HEK293 (cell line): ENCODE data around the gene CIART.

ENCODE experiments used
- CTCF ChIA-PET: fragments of 350-600 bp; formaldehyde crosslinking; extraction: SDS; loops from one replicate; lab custom pipeline; 2021; ENCODE audit warnings: antibody characterized with exemption; lab: Yijun Ruan, JAX
- POLR2A ChIA-PET: fragments of 300-600 bp; formaldehyde crosslinking; extraction: SDS; loops from one replicate; lab custom pipeline; 2020; ENCODE audit warnings: antibody characterized with exemption, inconsistent platforms; lab: Yijun Ruan, JAX
- H3K27ac ChIP-seq: fragments of 200-500 bp; sonication (Bioruptor generic); 2 replicates; pipeline ENCODE4 v1.5.1; 2014; ENCODE audit warnings: low read depth, low read length, control low read depth, inconsistent platforms; ENCODE audit errors: extremely low read depth
- H3K36me3 ChIP-seq, 2 experiments: fragments of 200-500 bp in 1 of 2; sonication (Bioruptor generic) in 1 of 2; 1 replicate in 1 of 2; 2 replicates in 1 of 2; pipeline ENCODE4 v1.5.1; 2014 to 2017; ENCODE audit warnings: inconsistent platforms in 2 of 2, low read length in 2 of 2; ENCODE audit not compliant: control insufficient read depth in 2 of 2, insufficient read depth in 1 of 2
- H3K4me1 ChIP-seq: fragments of 200-500 bp; sonication (Bioruptor generic); 2 replicates; pipeline ENCODE4 v1.5.1; 2014; ENCODE audit warnings: mild to moderate bottlenecking, low read length, inconsistent platforms; ENCODE audit not compliant: control insufficient read depth, insufficient read depth
- H3K4me3 ChIP-seq: 2 replicates; pipeline ENCODE4 v1.5.1; 2011; ENCODE audit warnings: low read depth, mild to moderate bottlenecking, control low read depth, low read length, moderate library complexity
- H3K9me3 ChIP-seq: fragments of 200-500 bp; sonication (Bioruptor generic); 2 replicates; pipeline ENCODE4 v1.5.1; 2014; ENCODE audit warnings: low read depth, low read length, inconsistent platforms; ENCODE audit not compliant: control insufficient read depth, insufficient read depth
- EGR2 ChIP-seq: fragments of 450-650 bp; formaldehyde crosslinking; IDR thresholded peaks from 2 replicates; pipeline ENCODE4 v1.5.1; 2016; ENCODE audit warnings: low read depth, missing biosample characterization, missing genetic modification characterization
- PRDM1 ChIP-seq: fragments of 450-650 bp; formaldehyde crosslinking; IDR thresholded peaks from 2 replicates; pipeline ENCODE4; 2016; ENCODE audit warnings: missing biosample characterization, missing genetic modification characterization
- ZBTB17 ChIP-seq: fragments of 450-650 bp; formaldehyde crosslinking; IDR thresholded peaks from 2 replicates; pipeline ENCODE4 v1.5.1; 2016; ENCODE audit warnings: missing biosample characterization, missing genetic modification characterization
- ZFHX2 ChIP-seq: fragments of 450-650 bp; formaldehyde crosslinking; conservative IDR thresholded peaks from 2 replicates; pipeline ENCODE4 v1.5.1; 2016; ENCODE audit warnings: missing biosample characterization, missing genetic modification characterization
- ZNF221 ChIP-seq: fragments of 450-650 bp; formaldehyde crosslinking; IDR thresholded peaks from 2 replicates; pipeline ENCODE4 v1.5.1; 2017; ENCODE audit warnings: missing biosample characterization, missing genetic modification characterization, borderline replicate concordance
- ZNF248 ChIP-seq: fragments of 450-650 bp; formaldehyde crosslinking; IDR thresholded peaks from 2 replicates; pipeline ENCODE4 v1.5.1; 2017; ENCODE audit warnings: missing biosample characterization, missing genetic modification characterization
- ZNF335 ChIP-seq: fragments of 450-650 bp; formaldehyde crosslinking; conservative IDR thresholded peaks from 2 replicates; pipeline ENCODE4 v1.5.1; 2016; ENCODE audit warnings: missing biosample characterization, missing genetic modification characterization
- ZNF341 ChIP-seq: fragments of 450-650 bp; formaldehyde crosslinking; IDR thresholded peaks from 2 replicates; pipeline ENCODE4; 2016; ENCODE audit warnings: low read depth, missing biosample characterization, missing genetic modification characterization
- ZNF560 ChIP-seq: fragments of 450-650 bp; formaldehyde crosslinking; IDR thresholded peaks from 2 replicates; pipeline ENCODE4 v1.5.1; 2017; ENCODE audit warnings: missing biosample characterization, missing genetic modification characterization, borderline replicate concordance
- ZNF600 ChIP-seq: fragments of 450-650 bp; formaldehyde crosslinking; IDR thresholded peaks from 2 replicates; pipeline ENCODE4 v1.5.1; 2016; ENCODE audit warnings: missing biosample characterization, missing genetic modification characterization
- ZNF621 ChIP-seq: fragments of 450-650 bp; formaldehyde crosslinking; IDR thresholded peaks from 2 replicates; pipeline ENCODE4 v1.5.1; 2017; ENCODE audit warnings: missing biosample characterization, missing genetic modification characterization
- ZNF623 ChIP-seq: fragments of 450-650 bp; formaldehyde crosslinking; IDR thresholded peaks from 2 replicates; pipeline ENCODE4 v1.5.1; 2016; ENCODE audit warnings: missing biosample characterization, missing genetic modification characterization
- ZNF658 ChIP-seq: fragments of 450-650 bp; formaldehyde crosslinking; IDR thresholded peaks from 2 replicates; pipeline ENCODE4; 2016; ENCODE audit warnings: missing biosample characterization, missing genetic modification characterization
- ZNF843 ChIP-seq: fragments of 450-650 bp; formaldehyde crosslinking; IDR thresholded peaks from 2 replicates; pipeline ENCODE4 v1.5.1; 2016; ENCODE audit warnings: missing biosample characterization, missing genetic modification characterization
- TF ChIP-seq, protein P1 (sequence below): fragments of 450-650 bp; formaldehyde crosslinking; IDR thresholded peaks from 2 replicates; pipeline ENCODE4 v1.5.1; 2016; ENCODE audit warnings: missing biosample characterization, missing genetic modification characterization
- TF ChIP-seq, protein P2 (sequence below): fragments of 450-650 bp; formaldehyde crosslinking; IDR thresholded peaks from 2 replicates; pipeline ENCODE4 v1.5.1; 2016; ENCODE audit warnings: missing biosample characterization, missing genetic modification characterization
- TF ChIP-seq, protein P3 (sequence below): fragments of 450-650 bp; formaldehyde crosslinking; IDR thresholded peaks from 2 replicates; pipeline ENCODE4 v1.5.1; 2016; ENCODE audit warnings: missing biosample characterization, missing genetic modification characterization

Gene CIART

DNA sequence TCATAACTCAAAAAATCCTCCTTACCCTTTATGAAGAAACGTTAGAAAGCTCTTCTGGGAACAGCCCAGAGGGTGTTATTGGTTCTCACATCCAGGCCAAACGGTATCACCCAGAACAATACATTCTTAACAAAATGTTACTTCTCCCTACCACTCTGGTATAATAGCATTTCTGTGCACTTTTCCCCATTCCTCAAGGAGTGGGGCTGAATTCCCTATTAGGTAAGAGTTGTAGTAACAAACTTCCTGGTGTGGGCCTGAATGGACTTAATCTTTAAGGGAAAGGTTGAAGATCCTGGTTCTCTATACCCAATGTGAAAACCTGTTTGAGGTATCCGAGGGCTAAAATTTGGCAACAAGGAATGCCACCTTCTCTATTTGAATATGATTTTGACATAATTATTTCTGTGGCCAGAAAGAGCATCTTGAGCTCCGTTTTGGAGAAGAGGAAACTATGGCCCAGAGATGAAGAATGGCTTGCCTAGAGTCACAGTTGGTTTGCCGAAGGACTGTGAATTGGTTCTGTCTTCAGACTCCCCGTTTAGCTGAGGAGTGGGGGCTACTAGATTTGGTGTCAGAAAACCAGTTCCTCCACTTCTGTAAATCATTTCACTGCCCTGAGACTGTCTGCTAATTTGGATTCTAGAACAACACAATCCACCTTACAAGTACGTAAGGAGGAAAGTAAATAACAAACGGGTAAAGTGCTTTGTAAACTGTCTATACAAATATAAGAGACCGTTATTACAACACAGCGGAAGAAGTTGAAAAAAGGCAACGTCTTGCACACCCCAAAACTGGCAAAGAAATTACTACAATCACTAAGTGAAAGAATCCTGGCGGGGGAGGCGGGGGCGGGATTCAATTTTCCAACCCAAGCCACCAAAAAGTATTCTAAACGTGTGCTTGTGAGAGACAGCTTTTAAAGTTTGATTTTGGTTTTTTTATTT, 48.7 kb upstream of the CIART start:
- 0 out of 2 replicates have a peak, but pooled peaks have one; percentile 22 for TF ChIP-seq EGR2 (tag by site-specific recombination)
- peak; percentile 58; the same call in 1 of the 2 replicates for TF ChIP-seq ZFHX2 (tag by site-specific recombination)
- peak; percentile 62 for TF ChIP-seq ZBTB17
- peak; percentile 54 for TF ChIP-seq ZNF341 (tag by site-specific recombination)
- TF ChIP-seq ZNF221 (tag by site-specific recombination) = no peak
- no peak for TF ChIP-seq ZNF658 (tag by site-specific recombination)
- TF ChIP-seq PRDM1 (tag by site-specific recombination) = peak; percentile 53; the same call in 1 of the 2 replicates
- TF ChIP-seq, all 188 proteins: peak for 5
- Histone ChIP-seq H3K4me3 (peak overlapping the region; percentile 89), H3K36me3 (peaks cover 27 to 28% of the 10 kb centered on the region in 2 experiments), H3K9me3 (no peaks in the 10 kb centered on the region), H3K4me1 (no peaks in the 10 kb centered on the region; the same call in 1 of the 2 replicates), H3K27ac (no peak overlapping the region)
- ChIA-PET CTCF (interaction anchor here (0.6 to 1.9 kb wide), 3 partner anchors 13 to 65 kb away, joined by 3 to 6 read pairs (median 4); partner anchors contain the start of gene C1orf54), POLR2A (interaction anchor here (0.5 to 0.6 kb wide), 2 partner anchors 164 to 643 kb away, joined by 3 read pairs; no protein-coding TSS in a partner anchor)

DNA sequence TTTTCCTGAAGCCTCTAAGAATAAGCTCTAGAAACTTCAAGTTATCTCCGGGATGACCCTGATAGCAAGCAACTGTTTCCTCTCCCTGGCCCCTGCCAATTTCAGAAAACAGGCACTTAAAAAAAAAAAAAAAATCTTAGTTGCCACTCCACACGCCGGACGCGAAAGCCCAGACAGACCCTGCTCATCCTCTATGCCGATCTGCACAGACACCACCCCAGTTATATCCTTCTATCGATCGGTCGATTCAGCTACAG, 48.1 kb upstream of the CIART start:
- H3K27ac ChIP-seq = peak overlapping the region; percentile 82; the same call in 1 of the 2 replicates
- TF ChIP-seq ZNF560 (tag by site-specific recombination) = no peak
- TF ChIP-seq ZNF621 = no peak
- peak; percentile 100 for TF ChIP-seq ZNF335 (tag by site-specific recombination)
- TF ChIP-seq ZNF600 = 0 out of 2 replicates have a peak, but pooled peaks have one; percentile 49
- no peak for TF ChIP-seq ZNF248 (tag by site-specific recombination)
- TF ChIP-seq, protein P1, sequence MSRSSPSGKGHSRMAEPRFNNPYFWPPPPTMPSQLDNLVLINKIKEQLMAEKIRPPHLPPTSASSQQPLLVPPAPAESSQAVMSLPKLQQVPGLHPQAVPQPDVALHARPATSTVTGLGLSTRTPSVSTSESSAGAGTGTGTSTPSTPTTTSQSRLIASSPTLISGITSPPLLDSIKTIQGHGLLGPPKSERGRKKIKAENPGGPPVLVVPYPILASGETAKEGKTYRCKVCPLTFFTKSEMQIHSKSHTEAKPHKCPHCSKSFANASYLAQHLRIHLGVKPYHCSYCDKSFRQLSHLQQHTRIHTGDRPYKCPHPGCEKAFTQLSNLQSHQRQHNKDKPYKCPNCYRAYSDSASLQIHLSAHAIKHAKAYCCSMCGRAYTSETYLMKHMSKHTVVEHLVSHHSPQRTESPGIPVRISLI (tag by site-specific recombination) = peak; percentile 100
- TF ChIP-seq, protein P2, sequence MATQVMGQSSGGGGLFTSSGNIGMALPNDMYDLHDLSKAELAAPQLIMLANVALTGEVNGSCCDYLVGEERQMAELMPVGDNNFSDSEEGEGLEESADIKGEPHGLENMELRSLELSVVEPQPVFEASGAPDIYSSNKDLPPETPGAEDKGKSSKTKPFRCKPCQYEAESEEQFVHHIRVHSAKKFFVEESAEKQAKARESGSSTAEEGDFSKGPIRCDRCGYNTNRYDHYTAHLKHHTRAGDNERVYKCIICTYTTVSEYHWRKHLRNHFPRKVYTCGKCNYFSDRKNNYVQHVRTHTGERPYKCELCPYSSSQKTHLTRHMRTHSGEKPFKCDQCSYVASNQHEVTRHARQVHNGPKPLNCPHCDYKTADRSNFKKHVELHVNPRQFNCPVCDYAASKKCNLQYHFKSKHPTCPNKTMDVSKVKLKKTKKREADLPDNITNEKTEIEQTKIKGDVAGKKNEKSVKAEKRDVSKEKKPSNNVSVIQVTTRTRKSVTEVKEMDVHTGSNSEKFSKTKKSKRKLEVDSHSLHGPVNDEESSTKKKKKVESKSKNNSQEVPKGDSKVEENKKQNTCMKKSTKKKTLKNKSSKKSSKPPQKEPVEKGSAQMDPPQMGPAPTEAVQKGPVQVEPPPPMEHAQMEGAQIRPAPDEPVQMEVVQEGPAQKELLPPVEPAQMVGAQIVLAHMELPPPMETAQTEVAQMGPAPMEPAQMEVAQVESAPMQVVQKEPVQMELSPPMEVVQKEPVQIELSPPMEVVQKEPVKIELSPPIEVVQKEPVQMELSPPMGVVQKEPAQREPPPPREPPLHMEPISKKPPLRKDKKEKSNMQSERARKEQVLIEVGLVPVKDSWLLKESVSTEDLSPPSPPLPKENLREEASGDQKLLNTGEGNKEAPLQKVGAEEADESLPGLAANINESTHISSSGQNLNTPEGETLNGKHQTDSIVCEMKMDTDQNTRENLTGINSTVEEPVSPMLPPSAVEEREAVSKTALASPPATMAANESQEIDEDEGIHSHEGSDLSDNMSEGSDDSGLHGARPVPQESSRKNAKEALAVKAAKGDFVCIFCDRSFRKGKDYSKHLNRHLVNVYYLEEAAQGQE (tag by site-specific recombination) = peak; percentile 16; the same call in 1 of the 2 replicates
- TF ChIP-seq ZNF623 (tag by site-specific recombination) = no peak
- TF ChIP-seq ZNF843 (tag by site-specific recombination) = no peak
- TF ChIP-seq, protein P3, sequence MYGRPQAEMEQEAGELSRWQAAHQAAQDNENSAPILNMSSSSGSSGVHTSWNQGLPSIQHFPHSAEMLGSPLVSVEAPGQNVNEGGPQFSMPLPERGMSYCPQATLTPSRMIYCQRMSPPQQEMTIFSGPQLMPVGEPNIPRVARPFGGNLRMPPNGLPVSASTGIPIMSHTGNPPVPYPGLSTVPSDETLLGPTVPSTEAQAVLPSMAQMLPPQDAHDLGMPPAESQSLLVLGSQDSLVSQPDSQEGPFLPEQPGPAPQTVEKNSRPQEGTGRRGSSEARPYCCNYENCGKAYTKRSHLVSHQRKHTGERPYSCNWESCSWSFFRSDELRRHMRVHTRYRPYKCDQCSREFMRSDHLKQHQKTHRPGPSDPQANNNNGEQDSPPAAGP (tag by site-specific recombination) = no peak
- TF ChIP-seq, all 188 proteins: peak for 4
- Histone ChIP-seq H3K36me3 (peaks cover 22% of the 10 kb centered on the region in 2 experiments), H3K9me3 (no peaks in the 10 kb centered on the region), H3K4me3 (peak overlapping the region; percentile 89), H3K4me1 (no peaks in the 10 kb centered on the region; the same call in 1 of the 2 replicates)
- ChIA-PET POLR2A (interaction anchor here (0.5 to 0.6 kb wide), 2 partner anchors 164 to 643 kb away, joined by 3 read pairs; no protein-coding TSS in a partner anchor), CTCF (interaction anchor here (1.1 kb wide), 1 partner anchor 65 kb away, joined by 3 read pairs; no protein-coding TSS in a partner anchor)
